Measurements from ENCODE around the gene UROC1.

The UROC1 gene

DNA sequence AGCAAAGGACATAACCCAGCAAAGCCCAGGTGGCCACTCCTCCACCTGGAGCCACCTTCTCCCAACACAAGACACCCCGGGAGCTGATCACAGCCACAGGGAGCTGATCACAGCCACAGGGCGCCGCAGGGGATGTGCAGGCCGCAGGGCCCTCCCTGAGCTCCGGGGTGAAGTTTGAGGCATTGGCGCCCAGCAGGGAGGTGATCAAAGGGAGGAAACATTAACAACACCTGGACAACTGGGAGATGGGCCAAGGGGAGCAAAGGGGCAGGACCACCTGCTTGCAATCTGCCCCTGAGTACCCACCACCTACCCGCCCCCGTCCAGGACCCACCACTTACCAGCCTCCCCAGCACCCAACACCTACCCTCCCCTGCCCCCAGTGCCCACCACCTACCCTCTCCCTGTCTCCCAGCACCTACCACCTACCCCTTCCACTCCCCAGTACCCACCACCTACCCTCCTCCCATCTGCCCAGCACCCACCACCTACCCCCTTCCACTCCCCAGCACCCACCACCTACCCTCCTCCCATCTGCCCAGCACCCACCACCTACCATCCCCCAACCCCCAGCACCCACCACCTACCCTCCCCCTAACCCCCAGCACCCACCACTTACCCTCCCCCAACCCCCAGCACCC, 2.4 kb downstream of the UROC1 start:
- no peak for DNase-seq

DNA sequence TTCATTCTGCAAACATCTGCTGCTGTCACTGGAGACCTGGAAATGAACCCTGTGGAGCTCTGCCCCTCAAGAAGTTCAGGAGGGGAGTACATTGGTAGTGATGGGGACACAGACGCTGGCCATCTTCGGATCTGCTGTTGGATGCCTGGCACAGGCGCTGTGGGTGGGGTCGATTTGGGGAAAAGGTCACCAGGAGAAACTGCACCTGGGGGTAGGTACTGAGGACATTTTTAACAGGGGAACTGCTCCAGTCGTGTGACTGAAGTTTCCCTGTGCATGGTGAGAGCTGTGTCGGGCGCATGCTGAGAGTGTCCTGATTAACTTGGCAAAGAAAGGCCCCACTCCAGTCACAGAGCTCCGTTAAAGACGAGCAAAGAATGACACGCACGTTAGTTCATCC, 3.4 kb downstream of the UROC1 start:
- DNase-seq = no peak

- no peak for DNase-seq
Measured at GRCh38 chr3:126512916-126513650, 4.5 kb downstream of the UROC1 start.

GRCh38 chr3:126512026-126512425, 5.5 kb downstream of the UROC1 start:
- DNase-seq = no peak

DNA sequence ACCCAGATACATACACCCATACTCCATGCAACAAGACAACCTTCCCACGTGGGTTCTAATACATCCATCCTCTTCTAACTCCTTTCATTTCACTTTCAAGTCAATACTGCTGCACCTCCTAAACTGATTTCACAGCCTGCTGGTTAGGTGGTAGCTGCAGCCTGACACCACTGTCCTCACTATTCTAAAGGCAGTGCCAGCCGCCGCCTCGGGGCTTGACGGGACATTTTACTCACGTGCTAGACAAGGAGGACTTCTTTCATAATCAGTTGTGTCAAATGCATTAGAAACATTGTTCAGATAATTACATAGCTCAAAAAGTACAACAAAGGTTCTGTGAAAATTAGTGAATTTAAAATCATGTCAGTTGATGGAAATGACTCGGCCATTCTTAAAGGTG, 6.3 kb downstream of the UROC1 start:
- no peak for DNase-seq

GRCh38 chr3:126510308-126510910, 7.2 kb downstream of the UROC1 start:
- DNase-seq = no peak

- DNase-seq = no peak
Measured at GRCh38 chr3:126509597-126510307, 7.8 kb downstream of the UROC1 start.

DNA sequence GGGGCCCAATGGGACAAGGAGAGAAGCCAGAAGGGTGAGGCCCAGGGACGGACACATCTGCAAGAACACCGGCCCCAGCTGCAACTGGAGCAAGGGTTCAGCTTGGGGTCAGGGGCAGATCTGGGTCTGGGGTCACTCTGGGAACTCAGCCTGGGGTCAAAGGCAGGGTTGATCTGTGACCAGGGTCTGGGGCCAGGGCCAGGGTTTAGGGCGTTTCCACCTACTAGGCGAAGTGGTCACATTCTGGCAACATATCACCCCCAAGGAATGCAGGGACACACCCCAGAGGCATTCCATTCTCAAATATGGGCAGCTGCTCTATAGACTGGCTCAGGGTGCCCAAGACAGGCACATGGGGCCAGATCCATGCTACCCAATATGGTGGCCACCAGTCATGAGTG, 9.0 kb downstream of the UROC1 start:
- DNase-seq = no peak

DNA sequence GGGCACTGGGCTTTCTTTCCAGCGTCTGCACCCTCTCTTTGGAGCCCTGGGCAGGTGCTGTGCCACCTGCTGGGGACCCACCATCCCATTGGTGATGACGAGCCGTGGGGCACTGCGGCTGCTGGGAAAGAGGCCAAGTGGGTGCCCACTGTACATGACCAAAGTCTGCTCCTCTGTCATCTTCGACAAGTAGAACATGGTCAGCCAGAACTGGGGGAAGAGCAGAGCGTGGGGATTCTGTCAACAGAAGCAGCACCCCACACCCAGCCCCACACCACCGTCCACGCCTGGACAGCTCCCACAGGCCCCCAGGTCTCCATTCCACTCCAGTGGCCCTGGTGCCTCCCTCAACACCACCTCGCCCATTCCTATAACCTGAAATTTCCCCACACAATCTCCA, 9.7 kb downstream of the UROC1 start:
- DNase-seq = no peak

DNA sequence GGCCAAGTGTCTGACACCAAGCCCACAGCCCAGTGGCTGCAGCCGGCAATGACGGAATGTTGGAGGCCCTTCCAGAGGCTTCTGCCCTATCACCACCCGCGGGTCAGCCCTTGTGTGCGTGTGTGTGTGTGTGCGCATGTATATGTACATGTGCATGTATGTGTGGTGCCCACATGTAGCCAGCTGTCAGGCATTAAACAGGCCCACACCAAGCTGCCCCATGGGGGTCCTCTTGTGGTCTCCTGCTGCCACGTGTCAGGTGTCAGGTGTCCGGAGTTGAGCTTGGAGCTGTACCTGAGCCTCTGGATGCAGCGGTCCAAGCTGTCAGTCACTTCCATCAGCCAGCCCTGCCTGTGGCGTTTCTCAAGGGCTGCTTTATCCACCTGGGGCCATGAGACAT, 13.9 kb downstream of the UROC1 start:
- no peak for DNase-seq

DNA sequence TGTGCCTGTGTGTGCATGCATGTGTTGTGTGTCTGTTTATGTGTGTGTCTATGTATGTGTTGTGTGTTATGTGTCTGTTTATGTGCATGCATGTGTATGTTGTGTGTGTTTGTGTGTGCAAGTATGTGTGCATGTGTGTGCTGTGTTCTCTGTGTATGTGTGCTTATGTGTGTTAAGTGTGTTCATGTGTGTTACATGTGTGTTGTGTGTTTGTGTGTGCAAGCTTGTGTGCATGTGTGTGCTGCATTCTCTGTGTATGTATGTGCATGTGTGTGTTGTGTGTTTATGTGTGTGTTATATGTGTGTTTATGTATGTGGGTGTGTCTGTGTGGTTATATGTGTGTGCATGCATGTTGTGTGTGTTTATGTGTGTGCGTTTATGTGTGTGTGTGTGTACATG, 14.9 kb downstream of the UROC1 start:
- no peak for DNase-seq

GRCh38 chr3:126501736-126502135, 15.8 kb downstream of the UROC1 start:
- DNase-seq = no peak

DNA sequence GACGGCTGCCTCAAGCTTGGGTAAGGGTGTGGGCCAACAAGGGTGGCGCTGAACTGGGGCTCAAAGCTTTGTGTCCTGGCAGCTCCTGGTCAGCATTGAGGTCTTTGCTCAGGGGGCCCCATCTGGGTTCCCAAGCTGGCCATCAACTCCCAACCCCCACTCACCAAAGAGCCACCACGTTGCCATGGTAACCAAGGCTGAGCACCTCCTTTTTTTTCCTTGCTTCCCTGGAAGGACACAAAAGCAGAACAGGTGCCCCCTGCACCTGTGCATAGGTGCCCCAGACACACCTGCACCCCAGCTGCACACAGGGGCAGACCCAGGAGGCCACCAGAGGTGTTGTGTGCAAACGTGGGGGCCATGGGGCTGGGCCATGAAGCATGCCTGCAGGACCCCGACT, 16.5 kb downstream of the UROC1 start:
- DNase-seq = no peak

DNA sequence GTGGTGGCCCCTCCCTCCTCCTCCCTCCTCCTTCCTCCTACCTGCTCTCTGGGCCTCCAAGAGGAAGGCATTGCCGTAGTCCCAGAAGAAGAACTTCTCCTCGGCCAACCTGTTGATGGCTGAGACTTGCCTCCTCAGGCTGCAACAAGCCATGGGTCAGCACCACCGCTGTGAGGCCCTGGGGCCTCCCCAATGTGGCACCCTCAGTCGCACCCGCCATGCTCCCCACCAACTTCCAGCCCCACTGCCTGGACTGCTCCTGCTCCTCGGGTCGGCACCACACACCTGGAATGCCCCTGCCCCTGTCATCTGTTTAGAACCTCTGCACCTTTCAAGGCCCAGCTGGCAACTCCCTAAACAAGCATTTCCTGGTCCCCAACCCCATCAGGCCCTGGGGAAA, 17.6 kb downstream of the UROC1 start:
- no peak for DNase-seq

GRCh38 chr3:126499401-126499800, 18.2 kb downstream of the UROC1 start:
- no peak for DNase-seq

DNA sequence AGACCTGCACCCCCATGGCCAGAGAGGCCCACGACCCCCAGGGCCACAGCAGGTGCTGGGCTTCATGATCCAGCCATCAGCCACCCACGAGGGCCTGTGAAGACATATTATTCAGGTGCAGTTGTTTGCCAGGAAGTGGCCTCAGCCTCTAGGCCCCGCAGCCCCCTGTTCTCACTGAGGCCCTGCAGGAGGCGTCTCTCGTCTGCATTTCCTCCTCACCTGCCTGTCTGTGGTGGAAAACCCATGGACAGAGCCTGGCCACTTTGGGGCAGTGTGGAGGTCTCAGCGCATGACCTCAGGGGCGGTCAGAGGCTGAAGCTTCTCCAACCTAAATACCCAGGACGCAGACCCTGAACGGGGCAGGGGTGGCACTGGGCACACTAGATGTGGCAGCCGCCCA, 18.6 kb downstream of the UROC1 start:
- no peak for DNase-seq

DNA sequence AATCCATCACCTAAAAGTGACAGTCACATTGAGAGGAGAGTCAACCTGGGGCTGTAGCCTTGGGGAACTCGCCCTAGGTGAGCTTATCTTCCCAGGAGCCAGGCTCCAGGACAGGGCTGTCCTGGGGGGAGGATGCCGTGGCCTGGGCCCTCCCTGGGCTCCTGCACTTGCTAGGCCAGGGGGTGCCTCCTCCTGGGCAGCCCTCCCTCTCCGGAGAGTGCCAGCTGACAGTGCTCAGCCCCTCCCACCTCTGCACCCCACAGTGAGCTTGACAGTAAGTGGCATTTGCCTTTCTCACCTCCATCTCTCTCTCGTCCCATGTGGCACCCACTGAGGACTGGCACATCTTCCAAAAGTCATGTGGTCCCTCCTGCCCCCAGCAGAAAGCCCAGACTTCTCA, 19.1 kb downstream of the UROC1 start:
- DNase-seq = no peak

DNA sequence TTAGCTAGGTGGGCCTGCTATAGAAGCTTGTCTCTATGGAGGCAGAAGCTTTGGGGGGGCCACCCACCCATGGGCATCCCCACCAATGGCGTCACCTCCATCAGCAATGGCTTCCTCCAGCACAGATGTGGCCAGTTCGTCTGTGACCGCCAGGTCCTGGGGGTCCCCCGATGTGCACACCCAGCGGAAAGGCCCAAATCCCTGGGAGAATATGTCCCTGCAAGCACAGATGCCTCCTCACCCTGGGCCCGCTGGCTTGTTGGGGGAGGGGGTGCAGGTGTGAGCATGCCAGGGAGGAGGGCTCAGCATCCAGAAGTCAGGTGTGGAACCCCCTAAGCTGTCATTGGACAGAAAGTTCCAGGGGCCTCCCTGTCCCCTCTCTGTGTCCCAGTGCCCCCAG, 19.6 kb downstream of the UROC1 start:
- no peak for DNase-seq

DNA sequence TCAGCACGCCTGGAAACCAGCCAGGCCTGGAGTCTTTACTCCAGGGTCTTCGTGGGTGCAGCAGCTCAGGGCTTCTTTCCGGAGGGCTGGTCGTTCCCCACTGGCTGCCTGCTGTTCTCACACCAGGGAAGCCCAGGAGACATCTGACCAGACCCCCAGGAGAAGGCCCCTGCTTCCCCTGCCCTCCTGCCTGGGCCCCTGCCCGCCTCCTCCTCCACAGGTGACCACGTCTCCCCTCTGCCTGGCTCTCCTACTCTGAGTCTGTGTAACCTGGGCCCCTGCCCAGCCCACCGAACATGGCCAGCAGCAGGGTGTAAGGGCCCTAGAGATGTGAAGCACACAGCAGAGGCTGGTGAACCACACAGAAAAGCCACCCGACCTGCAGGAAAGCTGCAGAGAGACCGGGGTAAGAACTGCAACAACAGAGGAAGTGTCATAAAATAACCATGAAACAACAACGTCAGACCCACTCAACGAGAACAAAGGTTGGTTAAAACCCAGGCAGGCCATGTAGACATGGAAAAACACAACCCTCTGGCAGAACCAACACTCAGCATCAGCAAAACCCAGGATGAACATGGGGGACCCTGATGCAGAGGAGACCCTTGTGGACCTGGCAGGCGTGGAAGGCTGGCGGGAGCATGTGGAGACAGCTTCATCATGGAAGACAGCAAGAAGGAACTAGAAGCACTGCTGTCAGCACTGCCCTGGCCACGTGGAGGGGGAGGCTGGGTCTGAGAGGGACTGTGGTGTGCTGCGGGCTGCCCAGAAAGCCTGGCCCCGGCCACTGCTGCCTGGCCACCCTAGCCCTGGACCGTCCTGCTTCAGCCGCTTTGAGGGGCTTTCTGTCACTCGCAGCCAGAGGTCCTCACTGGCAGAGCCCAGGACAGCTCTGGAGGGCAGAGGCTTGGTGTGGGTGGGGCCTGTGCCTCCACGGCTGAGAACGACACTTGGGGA, 20.4 kb downstream of the UROC1 start:
- DNase-seq = no peak

DNA sequence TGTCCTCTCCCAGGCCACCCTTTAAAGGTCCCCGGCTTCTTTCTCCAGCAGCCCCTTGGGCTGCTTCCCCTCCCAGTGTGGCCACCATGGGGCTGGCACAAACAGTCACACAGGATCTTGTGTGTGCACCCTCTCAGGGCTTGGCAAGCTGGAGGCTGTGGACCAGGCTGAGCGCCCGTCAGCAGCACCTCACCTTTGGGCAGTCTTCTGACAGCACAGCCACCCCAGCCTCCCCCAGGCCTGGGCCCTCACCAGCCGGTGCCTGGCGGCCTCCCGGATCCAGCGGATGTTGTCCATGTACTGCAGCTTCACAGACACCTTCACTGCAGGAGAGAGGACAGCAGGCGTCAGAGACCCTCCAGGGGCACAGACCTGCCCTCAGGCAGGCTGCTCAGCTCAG, 21.8 kb downstream of the UROC1 start:
- DNase-seq = no peak

- no peak for DNase-seq
Measured at GRCh38 chr3:126494970-126495230, 22.7 kb downstream of the UROC1 start.

- no peak for DNase-seq
Measured at GRCh38 chr3:126494204-126494969, 23.2 kb downstream of the UROC1 start.

Data from activated CD4-positive, CD25-positive, alpha-beta regulatory T cell treated with anti-CD3 and anti-CD28 coated beads, Interleukin-2, amount 50 U/mL, for 72 hours (primary cell).